ENCODE measurements around the gene CYTH1.
"Not testable (repeated sequence)": the region's sequence is repeated elsewhere in the genome, so short reads cannot be mapped to it uniquely, and the experiment has no call there.

Gene CYTH1

DNA sequence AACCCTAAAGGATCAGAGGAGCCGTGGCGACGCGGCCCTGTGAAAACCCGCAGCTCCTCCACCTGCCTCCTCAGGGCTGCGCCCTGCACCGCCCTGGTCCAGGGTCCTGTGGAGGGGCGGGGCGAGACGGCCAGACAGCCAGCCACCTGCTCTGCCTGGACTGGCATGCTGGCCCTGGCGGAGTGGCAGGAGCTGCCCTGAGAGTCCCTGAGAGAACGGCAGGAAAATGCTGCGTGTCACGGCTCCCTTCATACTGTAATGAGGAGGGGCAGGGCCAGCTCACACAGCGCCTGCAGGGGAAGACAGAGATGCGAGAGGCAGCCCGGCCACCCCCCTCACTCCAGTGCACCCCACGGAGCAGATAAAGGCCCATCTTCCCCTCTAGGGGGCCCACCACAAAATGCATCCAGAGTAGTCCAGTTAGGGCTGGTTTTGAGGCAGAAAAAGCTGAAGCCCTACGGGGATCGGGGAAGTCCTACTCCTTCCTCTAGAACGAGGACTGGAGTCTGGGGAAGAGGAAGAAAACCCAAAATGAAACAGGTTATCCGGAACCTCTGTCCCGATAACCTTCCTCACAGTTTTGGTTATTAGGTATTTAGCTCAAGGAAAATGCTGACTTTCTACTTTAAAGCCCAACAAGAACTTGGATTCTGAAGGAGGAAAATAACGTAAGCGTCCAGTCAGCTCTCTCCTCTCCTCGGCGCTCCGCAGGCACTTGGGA lies 107.3 kb downstream of the CYTH1 start:
- in situ Hi-C loops (cut with MboI; ENCODE audit: low sequenced_read_pairs), result no loop called here

DNA sequence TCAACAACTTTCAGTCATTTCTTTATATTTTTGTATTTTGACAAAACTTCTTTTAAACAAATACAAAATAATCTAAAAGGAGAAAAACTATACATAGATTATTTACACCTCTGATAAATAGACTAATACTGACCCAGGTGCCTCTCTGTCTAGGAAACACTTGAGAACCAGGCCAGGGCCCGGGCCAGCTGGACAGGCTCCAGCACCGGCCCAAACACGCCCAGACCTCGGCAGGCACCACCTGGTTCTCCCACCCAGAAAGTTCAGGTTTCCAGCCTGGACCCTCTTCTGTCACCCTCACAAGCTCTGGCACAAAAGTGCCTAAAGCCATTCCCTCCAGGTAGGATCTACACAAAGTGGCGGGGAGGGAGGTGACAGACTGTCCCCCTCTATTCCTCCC lies 107.9 kb downstream of the CYTH1 start:
- in situ Hi-C loops (cut with MboI; ENCODE audit: low sequenced_read_pairs), result no loop called here

DNA sequence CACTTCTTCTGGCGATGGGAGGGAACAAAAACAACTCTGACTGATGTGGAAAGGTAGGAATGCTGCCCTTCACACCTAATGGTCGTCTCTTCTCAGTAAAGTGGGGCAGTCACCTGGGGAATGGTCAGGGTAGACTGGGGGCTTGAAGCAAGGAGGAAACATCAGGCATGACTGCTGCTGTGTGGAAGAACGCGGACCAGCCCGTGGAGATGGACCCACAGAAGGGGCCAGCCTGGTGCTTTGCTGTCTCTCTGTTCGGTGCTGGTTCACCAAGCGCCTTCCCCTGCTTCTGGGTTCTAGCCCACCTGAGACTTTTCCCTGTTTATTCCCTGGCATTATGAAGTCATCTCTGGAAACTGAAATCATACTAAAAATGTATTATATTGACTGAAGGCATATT lies 108.7 kb downstream of the CYTH1 start:
- in situ Hi-C loops (cut with MboI; ENCODE audit: low sequenced_read_pairs), result no loop called here

DNA sequence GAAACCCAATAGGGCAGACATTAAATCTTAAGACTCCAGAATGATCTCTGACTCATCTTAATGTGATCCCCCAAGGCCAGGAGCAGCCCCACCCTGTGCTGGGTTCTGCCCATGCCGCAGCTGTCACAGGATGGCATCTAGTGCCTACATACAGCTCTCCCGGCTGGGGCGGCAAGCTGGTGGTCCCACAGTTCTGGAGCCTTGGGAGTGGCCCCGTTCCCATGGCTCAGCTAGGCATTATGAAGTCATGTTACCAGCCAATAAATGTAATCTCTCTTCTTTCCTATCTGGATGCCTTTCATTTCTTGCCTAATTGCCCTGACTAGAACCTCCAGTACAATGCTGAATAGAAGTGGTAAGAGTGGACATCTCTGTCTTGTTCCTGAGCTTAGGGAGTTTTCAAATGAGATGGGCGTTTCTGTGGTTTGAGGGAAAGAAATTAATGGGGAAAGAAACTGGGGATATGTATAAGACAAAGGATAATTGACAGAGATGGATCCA lies 109.2 kb downstream of the CYTH1 start:
- in situ Hi-C loops (cut with MboI; ENCODE audit: low sequenced_read_pairs), result no loop called here

DNA sequence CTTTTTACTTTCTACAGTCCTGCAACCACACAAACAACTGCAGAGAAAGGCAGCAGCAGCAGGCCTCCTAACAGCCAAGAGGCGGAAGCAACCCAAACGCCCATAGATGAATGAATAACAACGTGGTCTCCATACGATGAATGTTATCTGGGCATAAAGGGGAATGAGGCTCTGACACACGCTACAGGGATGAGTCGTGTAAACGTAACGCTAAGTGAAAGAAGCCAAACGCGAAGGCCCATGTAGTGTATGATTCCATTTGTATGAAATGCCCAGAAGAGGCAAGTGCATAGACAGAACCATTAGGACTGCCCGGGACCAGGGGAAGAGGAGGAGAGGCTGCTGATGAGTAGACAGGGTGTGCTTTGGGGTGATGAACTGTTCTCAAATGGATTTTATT lies 110.1 kb downstream of the CYTH1 start:
- in situ Hi-C loops (cut with MboI; ENCODE audit: low sequenced_read_pairs), result no loop called here

DNA sequence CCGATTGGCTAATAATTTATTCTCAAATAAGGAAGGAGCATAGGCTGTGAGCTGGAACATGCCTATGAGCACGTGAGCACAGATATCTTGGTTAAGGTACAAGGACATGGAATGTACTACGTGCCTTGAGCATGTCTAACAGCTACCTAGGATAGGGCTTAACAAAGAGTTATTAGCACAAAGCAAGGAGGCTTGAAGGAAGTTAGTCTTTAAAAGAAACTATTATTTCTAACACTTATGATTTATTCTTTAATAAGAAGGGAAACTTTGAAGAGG lies 110.4 kb downstream of the CYTH1 start:
- in situ Hi-C loops (cut with MboI; ENCODE audit: low sequenced_read_pairs), result not testable (repeated sequence)

DNA sequence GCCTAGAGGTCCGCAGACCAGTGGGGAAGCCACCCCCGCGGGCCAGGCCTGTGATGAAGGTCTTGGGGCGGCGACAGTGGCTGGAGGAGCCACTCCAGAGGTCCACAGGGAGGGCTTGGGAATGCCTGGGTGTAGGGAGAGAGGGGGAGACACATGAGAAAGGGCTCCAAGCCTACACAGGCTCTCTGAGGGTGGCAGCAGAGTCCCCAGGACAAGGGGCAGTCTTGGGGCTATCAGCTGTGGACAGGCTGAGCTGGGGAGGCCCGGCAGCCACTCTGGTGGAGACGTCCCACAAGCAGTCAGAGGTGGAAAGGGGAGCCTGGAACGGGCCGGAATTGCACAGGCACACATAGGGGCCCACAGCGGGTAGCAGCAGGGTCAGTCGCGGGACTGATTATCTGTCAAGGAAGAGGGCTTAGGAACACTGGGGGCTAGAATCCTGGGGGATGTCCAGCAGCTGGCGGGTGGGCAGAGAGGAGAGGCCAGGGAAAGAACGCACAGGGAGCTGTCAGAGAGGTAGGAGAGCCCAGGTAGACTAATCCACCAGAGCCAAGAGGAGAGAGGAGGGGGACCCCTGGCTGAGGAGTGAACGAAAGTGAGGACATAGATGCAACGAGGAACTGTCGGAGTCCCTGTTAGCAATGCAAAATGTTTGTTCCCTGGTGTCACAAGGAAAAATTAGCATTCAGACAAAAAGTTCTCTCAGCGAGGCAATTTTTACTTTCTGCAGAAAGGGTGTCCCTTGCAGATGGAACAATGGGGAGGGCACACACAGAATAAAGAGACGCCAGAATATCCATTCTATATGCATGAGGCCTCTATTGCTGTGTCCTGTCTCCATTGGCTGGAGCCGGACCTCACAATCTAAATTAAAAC lies 111.0 kb downstream of the CYTH1 start:
- in situ Hi-C loops (cut with MboI; ENCODE audit: low sequenced_read_pairs), result no loop called here

DNA sequence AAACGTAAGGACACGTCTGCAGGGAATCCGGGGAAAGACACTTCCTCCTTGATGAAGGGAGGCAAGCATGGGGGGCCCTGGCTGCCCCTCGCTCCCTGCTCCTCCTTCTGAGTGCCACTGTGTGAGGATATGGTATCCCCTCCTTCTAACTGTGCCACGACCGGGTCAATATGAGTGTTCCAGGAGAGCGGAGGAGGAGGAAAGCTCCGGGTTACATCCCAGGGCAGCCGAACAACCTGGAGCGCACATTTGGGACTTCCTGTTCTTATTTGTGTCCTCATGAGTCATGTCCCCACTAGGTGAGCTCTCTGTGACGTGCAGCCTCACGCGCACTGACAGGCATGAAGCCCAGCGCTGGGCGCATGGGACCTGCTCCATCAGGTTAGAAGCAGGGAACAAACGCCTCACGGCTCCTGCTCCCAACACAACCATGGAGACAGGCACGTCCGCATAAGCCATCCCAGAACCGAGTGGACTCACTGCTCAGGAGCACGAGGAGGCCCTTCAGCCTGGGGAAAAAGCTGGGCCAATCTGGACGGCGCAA lies 112.0 kb downstream of the CYTH1 start:
- in situ Hi-C loops (cut with MboI; ENCODE audit: low sequenced_read_pairs), result no loop called here

DNA sequence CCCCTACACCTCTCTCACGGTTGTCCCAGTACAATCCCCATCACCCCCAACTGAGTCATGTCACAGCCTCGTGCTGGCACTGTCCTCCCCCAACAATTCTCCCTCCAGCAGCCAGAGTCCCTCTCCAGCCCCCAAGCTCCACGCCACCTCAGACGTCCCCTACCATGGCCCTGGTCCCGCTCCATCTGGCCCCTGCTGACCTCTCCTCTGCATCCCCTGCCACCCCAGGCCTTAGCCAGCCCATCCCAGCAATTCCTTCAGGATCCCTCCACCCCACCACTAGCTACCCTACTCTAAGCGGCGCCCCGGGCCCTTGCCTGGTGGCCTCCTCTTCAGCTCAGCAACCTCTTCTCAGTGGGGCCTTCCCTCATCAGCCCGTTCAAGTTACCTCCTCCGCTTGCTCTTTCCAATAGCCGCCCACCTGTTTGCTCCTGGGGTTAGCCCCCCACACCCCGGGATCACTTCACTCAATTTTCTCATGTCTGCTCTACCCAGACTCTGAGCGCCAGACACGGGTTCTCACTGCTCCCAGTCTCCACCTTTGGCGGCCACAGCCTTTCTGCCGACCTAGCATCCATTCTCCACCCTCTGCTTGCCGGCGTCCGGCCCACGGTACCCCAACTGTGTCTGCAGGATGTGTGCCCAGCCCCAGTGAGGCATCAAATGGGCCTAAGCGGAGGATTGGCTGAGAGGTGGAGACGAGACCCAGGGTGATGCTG lies 112.7 kb downstream of the CYTH1 start:
- in situ Hi-C loops (cut with MboI; ENCODE audit: low sequenced_read_pairs), result no loop called here

DNA sequence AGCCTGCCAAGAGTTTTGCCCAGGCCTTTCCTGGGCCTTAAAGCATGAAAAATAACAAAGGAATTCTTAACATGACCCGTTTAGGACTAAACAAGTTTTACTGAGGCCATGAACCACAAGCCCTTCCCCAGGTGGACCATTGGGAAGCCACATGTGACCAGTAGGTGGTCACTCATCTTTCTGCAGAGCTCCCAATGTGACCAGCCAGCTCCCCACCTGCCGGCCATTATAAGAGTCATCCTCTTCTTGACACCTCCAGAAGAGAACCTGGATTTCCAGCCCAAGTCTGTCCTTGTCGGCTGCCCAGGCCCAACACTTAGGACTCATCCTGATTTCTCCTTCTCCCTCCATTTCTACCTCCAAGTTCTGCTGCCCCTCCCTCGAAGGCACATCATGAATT lies 113.2 kb downstream of the CYTH1 start:
- in situ Hi-C loops (cut with MboI; ENCODE audit: low sequenced_read_pairs), result no loop called here

DNA sequence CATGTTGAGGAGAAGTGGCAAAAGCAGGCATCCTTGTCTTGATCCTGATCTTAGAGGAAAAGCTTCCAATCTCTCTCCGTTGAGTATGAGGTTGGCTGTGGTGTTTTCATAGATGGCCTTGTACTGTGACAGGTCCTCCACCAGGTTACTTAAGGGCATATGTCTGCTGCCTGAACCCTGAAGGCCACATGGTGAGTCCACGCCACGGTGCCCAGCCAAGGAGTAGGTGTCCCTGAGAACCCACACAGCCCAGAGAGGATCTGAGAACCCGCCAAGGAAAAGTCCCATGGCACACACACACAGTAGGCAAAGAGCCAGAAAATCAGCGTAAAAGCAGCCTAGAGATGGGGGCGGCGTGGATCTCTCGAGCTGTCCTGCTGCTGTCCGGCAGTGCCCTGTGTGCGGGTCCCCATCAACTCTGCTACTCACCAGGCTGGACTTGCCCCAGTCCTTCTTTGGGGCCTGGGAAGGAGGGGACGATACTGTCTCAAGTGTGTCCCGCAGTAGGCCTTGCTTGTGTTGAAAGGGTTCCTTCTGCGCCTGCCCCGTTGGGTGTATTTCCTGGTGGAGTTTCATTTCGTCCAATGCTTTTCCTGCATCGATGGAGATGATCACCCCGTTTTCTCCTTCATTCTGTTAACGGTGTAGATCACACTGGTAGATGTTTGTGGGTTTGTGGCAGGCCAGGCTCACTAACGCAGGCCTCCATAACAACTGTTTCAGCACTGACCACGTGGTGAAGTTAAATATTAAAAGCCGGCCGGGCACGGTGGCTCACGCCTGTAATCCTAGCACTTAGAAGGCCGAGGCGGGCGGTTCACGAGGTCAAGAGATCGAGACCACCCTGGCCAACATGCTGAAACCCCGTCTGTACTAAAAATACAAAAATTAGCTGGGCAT lies 114.1 kb downstream of the CYTH1 start:
- in situ Hi-C loops (cut with MboI; ENCODE audit: low sequenced_read_pairs), result no loop called here

DNA sequence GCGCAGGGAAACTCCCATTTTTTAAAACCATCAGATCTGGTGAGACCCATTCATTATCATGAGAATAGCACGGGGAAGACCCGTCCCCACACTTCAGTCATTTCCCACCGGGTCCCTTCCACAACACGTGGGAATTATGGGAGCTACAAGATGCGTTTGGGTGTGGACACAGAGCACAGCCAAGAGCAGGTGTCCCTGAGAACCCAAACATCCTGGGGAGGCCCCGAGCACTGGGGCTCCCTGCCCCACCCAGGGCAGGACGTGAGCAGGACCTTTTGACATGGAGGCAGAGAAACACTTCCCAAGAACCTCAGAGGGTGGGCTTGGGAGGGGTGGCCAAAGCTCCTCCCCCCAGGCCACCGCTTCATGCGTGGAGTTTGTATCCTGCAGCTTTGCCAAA lies 115.0 kb downstream of the CYTH1 start:
- in situ Hi-C loops (cut with MboI; ENCODE audit: low sequenced_read_pairs), result no loop called here

DNA sequence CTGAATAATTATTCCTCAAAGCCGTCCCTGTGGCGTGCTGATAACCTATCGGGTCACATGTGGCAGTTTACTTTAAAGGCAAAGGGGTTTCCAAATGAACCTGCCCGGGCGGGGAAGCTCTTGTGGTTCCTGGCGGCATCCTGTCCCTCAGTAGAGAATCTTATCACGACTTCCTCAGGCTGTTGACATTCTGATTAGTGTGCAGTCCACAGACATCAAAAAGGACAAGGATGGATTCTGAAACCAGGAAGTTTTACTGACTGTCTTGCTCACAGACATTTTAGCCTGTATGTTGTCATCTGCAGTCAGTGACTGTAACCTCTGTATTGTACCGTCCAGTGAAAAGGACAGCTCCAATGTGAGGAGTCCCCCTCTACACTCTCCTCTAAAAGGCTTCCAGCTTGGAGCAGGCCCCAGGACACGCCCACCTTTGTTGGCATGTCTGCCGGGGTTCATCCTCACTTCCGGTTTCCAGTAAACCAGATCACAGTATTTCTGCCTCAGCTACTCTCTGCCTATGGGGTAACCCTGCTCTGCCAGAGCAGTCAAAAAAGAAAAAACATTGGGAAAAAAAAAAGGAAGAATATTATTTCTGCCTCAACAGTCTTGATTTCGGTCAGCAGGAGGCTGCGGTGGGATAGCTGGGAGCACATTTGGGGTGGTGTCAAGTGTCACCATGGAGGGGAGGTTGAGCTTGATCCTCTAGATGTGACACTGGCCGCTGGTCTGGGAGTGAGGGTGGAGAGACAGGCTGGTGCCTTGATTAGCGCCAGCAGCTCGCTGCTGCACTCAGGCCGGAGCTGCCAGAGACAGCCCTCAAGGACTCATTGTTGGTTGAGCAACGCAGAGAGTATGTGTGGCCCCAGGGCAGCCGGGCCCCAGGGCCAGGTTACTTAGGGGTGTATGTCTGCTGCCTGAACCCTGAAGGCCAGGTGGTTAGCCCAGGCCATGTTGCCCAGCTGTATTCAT lies 115.8 kb downstream of the CYTH1 start:
- in situ Hi-C loops (cut with MboI; ENCODE audit: low sequenced_read_pairs), result no loop called here

DNA sequence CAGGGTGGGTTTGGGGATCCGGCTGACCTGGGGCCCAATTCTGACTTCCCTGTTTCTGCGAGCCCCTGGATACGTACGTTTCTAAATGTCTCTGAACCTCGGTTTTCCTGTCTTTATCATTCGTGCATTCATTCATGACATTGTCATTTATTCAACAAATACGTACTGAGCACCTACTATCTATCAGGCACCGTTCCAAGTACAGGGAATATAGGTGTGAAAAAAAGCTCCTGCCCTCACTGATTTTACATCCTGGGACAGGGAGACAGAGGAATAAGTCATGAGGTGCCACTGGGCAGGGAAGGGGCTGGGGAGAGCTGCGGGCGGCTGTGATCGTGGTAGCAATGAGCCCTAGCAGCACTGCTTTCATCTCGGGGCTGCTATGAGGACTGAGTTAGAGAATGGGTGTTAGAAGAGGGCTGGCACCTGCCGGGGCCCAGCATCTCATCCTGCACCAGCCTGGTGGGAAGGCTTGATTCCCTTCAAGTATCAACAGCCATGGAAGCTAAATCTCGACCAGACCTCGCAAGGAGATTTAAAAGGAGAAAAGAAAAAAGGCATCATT lies 116.6 kb downstream of the CYTH1 start:
- in situ Hi-C loops (cut with MboI; ENCODE audit: low sequenced_read_pairs), result no loop called here

DNA sequence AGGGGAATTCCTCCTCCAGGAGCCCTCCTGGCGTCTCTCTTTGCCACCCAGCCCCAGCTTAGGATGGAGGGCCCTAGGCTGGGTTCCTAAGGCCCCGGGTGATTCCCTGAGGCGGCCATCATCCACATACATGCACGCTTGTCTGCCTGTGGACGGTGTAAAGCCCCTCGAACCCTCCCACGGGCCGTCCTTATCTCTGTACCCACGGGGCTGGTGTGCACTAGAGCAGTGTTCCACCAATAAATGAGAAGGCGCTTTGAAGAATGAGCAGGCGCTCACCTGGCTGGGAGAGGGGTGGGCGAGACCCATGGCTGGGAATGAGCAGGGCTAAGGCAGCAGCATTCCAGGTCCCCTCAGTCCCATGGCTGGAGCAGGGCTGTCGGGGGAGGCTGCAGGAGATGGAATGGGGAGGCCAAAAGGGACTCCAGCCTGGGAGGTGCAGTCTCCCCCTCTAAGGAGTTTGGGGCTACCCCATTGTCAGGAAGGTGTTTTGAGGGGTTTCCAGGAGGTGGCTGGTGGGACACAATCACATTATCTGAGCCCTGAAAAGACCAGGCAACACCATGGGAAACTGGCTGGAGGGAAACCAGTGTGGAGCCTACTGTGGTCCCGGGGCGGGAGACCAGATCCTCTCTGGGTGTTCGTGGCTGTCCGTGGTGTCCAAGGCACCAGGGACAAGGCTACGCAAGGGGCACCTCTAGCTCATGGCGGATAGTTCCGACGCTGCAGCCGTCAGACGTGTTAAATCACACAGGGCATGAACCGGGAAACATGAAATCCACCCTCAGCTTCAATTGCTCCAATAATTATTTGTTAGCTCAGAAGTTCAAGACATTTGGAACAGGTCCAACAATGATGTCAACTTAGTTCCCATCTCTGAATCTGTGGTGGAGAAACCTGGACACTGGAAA lies 117.3 kb downstream of the CYTH1 start:
- in situ Hi-C loops (cut with MboI; ENCODE audit: low sequenced_read_pairs), result no loop called here

DNA sequence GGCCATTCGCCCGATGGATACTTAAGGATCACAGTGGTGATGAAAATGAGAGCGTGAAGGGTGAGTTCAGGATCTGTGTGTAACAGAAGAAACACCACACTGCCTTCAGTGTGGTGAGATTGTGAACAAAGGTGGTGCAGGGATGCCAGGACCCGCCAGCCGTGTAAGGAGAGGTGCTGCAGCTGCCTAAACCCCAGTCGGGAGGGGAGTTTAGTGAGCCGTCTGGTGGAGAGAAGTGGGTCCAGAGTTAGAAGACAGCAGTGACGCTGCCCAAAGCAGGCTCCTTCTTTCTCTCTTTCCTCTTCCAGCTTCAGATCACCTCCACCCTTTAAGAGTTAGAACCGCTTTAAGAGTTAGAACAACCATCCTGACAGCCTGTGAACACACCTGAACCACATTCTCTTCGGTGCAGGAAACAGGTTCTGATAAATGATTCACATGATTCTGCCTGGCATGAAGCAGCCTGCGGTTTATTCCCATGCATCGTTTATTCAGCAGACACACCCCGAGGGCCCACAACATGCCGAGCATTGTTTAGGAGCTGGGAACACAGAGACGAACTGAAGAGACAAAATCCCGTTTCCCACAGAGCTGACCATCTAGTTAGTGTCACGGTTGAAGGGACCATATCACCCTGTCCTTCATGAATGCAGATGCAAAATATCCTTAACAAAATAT lies 120.8 kb downstream of the CYTH1 start:
- in situ Hi-C loops (cut with MboI; ENCODE audit: low sequenced_read_pairs), result no loop called here

DNA sequence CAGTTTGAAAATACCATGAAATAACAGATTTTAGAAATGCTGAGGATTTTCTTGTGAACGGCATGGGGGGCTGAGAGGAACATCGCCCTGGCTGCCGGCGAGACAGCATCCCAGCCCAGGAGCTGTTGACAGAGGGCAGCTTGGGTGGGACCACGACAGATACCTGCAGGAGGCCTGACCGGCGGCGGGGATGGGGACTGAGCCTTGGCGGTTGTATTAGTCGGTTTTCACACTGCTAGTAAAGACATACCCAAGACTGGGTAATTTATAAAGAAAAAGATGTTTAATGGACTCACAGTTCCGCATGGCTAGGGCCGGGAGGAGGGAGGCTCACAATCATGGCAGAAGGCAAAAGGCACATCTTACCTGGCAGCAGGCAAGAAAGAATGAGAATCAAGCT lies 122.5 kb downstream of the CYTH1 start:
- in situ Hi-C loops (cut with MboI; ENCODE audit: low sequenced_read_pairs), result no loop called here
